ENCODE results near the gene CACNA2D2.

DNA sequence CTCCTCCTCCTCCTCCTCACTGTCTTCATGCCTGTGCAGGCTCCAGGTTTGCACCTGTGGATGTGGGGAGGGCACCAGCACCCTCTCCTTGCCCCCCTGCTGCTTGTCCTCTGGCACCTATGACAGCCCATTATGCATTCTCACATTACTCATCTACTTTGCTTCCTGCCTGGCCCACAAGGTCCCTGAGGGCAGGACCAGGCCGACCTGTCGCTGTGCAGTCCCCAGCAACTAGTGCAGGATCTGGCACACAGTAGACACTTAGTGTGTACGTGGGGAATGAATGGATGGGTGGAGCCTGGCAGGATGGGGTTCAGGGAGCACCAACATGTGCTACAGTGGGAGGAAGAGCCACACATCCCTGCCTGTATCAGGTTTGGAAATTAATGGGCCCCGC, 85.8 kb downstream of the CACNA2D2 start:
- TF ChIP-seq, protein P1, sequence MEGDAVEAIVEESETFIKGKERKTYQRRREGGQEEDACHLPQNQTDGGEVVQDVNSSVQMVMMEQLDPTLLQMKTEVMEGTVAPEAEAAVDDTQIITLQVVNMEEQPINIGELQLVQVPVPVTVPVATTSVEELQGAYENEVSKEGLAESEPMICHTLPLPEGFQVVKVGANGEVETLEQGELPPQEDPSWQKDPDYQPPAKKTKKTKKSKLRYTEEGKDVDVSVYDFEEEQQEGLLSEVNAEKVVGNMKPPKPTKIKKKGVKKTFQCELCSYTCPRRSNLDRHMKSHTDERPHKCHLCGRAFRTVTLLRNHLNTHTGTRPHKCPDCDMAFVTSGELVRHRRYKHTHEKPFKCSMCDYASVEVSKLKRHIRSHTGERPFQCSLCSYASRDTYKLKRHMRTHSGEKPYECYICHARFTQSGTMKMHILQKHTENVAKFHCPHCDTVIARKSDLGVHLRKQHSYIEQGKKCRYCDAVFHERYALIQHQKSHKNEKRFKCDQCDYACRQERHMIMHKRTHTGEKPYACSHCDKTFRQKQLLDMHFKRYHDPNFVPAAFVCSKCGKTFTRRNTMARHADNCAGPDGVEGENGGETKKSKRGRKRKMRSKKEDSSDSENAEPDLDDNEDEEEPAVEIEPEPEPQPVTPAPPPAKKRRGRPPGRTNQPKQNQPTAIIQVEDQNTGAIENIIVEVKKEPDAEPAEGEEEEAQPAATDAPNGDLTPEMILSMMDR (IDR thresholded peaks at IDR 0.05): no peak
- TF ChIP-seq POLR2A (IDR thresholded peaks at IDR 0.05): no peak
